Right lobe of liver (tissue), 6 donors: ENCODE results near the gene CHMP6. TPM values are rescaled to one million over a fixed set of nuclear protein-coding genes. Genes with fewer than 3 reads are reported as not detected.
A peak's percentile ranks its signal among the peaks of the same experiment; 100 is the strongest.

Experiments
- ATAC-seq, 4 donors: fragments of 200-7000 bp; cut with Tn5 transposase; one replicate each; pipeline ENCODE4 v1.9.1; 2020; ENCODE audit warnings: mild to moderate bottlenecking in 4 of 4, moderate library complexity in 4 of 4
- DNase-seq, 3 donors: peaks; one replicate each; pipeline ENCODE4 v3.0.0-alpha.2; 2020
- H3K27ac ChIP-seq, 3 donors: fragments of 200-600 bp; one replicate each; pipeline ENCODE4 v1.8.0; 2022
- H3K27me3 ChIP-seq, 2 donors: fragments of 200-600 bp; one replicate each; pipeline ENCODE4 v1.8.0; 2022
- H3K36me3 ChIP-seq, 4 donors: fragments of 200-600 bp; sonication (generic) in 1 of 4; one replicate each; pipeline versions ENCODE4 v1.5.1 to v1.8.0; 2017 to 2022; ENCODE audit warnings: control low read depth in 1 of 4
- H3K4me1 ChIP-seq, 4 donors: fragments of 200-600 bp; sonication (generic) in 1 of 4; one replicate each; pipeline versions ENCODE4 v1.5.1 to v1.8.0; 2017 to 2022; ENCODE audit warnings: control low read depth in 1 of 4
- H3K4me3 ChIP-seq, 3 donors: fragments of 200-600 bp; one replicate each; pipeline ENCODE4 v1.8.0; 2022
- H3K9me3 ChIP-seq, 4 donors: fragments of 200-600 bp; sonication (generic) in 1 of 4; one replicate each; pipeline versions ENCODE4 v1.5.1 to v1.8.0; 2017 to 2022; ENCODE audit warnings: control low read depth in 1 of 4
- POLR2A ChIP-seq: fragments of 450-650 bp; IDR thresholded peaks from one replicate; pipeline ENCODE4 v1.6.1; 2017; ENCODE audit warnings: antibody characterized with exemption, mild to moderate bottlenecking
- WGBS: methylation state at CpG from one replicate; pipeline ENCODE4 v1.1.6; 2018; ENCODE audit warnings: low coverage, low lambda C conversion rate; ENCODE audit not compliant: insufficient coverage; ENCODE audit errors: missing lambda C conversion rate; 5-methylcytosine and 5-hydroxymethylcytosine counted together
- intact Hi-C, 2 donors: fragments of 100-400 bp; cut with DNase I; formaldehyde crosslinking; loops; one replicate each; pipeline versions ENCODE4 v1.11.2 to v1.14.1; 2022
- long read RNA-seq: library from polyadenylated mRNA; unstranded; transcript quantifications from one replicate; pipeline ENCODE4 v2.0.0, GENCODE V29; 2019
- total RNA-seq, 6 experiments: library from RNA; depleted of rRNA in 2 of 6; stranded (reverse); fragments of >200 nt in 2 of 6; fragmentation: NEBNext Ultra II Directional in 3 of 6; extraction: Animal tissue kit (Norgen Biotek cat#: 25700) in 3 of 6; gene quantifications; one replicate each; pipeline versions ENCODE4 v1.1.0 to v1.2.4, GENCODE V29; 2016 to 2023
- TF ChIP-seq, protein P1 (sequence below), 4 donors: fragments of 200-600 bp in 3 of 4; fragments of 450-650 bp in 1 of 4; IDR thresholded peaks; one replicate each; pipeline versions ENCODE4 v1.5.1 to v1.8.0; 2016 to 2022; ENCODE audit warnings: antibody characterized with exemption in 4 of 4, mild to moderate bottlenecking in 2 of 4
- donor health status: DM: no; HTN: yes; CAD: no.
- donor health status: DM: no; HTN: no; CAD: no.
- donor health status: DM: no; HTN: no; CAD: no.
- donor health status: DM: no; HTN: yes; CAD: no.
- donor health status: DM: no; HTN: yes; CAD: no.

CHMP6 gene
- total RNA-seq: 10 to 100 TPM; 13.4 to 27.8 (median 15.6) TPM
- long read RNA-seq, transcript CHMP6-201 (8 exons, 1,664 nt): major isoform, 8 of 9 reads
- long read RNA-seq, partial matches to known transcripts: 1 of 9 reads
- long read RNA-seq, other reads (novel, unspliced or antisense): 0 of 9 reads

DNA sequence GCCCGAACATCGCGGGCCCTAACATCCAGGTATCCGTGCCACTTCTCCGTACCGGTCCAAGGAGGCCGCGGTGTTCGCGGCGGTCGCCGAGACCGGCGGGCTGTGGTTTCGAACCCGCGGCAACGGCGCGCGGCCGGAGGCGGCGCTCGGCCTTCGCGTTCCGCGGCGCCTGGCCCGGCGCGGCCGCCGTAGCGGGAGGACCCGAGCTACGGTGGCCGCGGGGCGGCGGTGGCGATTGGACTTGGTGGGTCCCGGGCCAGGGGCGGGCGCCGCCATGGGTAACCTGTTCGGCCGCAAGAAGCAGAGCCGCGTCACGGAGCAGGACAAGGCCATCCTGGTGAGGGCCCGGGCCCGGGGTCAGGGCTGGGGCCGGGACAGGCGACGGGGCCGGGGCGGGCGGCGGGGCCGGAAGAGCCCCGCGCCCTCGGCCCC, at the start of gene CHMP6:
CHMP6 (plus strand) TSS at position 197 of the 432 bp plus-strand sequence; CDS start at position 275, 78 bp downstream.
- DNase-seq (peak; percentile 78 to 83 (median 80)), ATAC-seq (peak; percentile 49 to 78 (median 61))
- H3K36me3 ChIP-seq: peaks cover 0 to 14% (median 3%) of the 10 kb centered on the region in 4 donors
- peak within 1 kb of the TSS; percentile 36 to 73 (median 57) for H3K27ac ChIP-seq
- peak; percentile 45 for TF ChIP-seq POLR2A
- TF ChIP-seq, protein P1, sequence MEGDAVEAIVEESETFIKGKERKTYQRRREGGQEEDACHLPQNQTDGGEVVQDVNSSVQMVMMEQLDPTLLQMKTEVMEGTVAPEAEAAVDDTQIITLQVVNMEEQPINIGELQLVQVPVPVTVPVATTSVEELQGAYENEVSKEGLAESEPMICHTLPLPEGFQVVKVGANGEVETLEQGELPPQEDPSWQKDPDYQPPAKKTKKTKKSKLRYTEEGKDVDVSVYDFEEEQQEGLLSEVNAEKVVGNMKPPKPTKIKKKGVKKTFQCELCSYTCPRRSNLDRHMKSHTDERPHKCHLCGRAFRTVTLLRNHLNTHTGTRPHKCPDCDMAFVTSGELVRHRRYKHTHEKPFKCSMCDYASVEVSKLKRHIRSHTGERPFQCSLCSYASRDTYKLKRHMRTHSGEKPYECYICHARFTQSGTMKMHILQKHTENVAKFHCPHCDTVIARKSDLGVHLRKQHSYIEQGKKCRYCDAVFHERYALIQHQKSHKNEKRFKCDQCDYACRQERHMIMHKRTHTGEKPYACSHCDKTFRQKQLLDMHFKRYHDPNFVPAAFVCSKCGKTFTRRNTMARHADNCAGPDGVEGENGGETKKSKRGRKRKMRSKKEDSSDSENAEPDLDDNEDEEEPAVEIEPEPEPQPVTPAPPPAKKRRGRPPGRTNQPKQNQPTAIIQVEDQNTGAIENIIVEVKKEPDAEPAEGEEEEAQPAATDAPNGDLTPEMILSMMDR (IDR thresholded peaks at IDR 0.05): peak in 3 of 4 donors; percentile 23 to 38 (median 30)
- H3K9me3 ChIP-seq: no peaks in the 10 kb centered on the region
- intact Hi-C loops: loop anchor here in 1 of 2 donors (10.0 kb wide), 1 partner anchor 113 kb away; no protein-coding TSS in a partner anchor
- H3K27me3 ChIP-seq: no peaks in the 10 kb centered on the region
- 0% methylated on average over 8 of the region's 66 CpGs for WGBS
- peaks cover 0 to 19% (median 10%) of the 10 kb centered on the region in 4 donors for H3K4me1 ChIP-seq
- H3K4me3 ChIP-seq: peak within 1 kb of the TSS; percentile 87 to 98 (median 87)

GRCh38 chr17:80942423-80943345, 49.0 kb upstream of the CHMP6 start:
- ATAC-seq (peak; percentile 18 to 44 (median 36)), DNase-seq (peak in 2 of 3 donors; percentile 63 to 67)
- Histone ChIP-seq H3K36me3 (peaks cover 0 to 4% (median under 1%) of the 10 kb centered on the region in 4 donors), H3K4me3 (no peak overlapping the region), H3K9me3 (no peaks in the 10 kb centered on the region), H3K4me1 (no peaks in the 10 kb centered on the region), H3K27ac (no peak overlapping the region), H3K27me3 (no peaks in the 10 kb centered on the region)
- WGBS: 80% methylated on average over 10 of the region's 38 CpGs
- TF ChIP-seq POLR2A: no peak
- TF ChIP-seq, protein P1 (IDR thresholded peaks at IDR 0.05): no peak
- intact Hi-C loops: no loop called here

DNA sequence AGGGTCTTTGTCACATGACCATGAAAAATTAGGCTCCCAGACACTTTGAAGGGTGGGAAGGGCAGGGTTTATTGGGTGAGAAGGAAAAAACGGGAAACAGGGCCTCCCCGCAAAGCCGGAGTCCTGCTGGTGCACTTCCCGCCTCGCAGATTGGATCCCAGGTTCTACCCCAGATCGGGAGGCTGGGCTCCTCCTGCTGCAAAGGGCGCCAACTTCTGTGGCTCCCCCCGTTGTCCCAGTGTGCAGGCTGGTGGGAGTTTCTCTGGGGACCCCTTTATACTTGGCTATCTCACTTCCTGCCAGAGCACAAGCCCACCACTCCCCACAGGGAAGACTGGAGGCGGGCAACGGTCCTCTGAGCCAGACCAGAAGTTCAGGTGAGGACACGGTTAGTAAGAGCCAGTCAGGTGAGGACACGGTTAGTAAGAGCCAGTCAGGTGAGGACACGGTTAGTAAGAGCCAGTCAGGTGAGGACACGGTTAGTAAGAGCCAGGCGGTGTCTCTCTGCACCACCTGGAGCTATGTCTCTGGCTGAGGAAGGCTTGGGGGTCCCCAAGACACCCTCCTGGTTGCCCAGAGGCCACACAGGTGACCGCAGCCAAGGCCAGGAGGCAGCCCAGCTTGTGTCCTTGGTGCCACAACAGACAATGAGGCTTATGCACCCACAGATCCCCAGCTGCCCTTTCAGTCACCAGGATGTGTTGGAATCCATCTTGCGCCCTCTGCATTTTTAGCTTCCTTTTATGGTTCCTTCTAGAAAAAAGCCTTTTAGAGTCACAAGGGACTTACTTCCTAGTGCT, 48.1 kb upstream of the CHMP6 start:
- no peak for TF ChIP-seq POLR2A
- TF ChIP-seq, protein P1 (IDR thresholded peaks at IDR 0.05): no peak
- intact Hi-C loops: no loop called here
- DNase-seq (peak in 1 of 3 donors; percentile 36), ATAC-seq (no peak)
- Histone ChIP-seq H3K27ac (no peak overlapping the region), H3K36me3 (peaks cover 0 to 4% (median under 1%) of the 10 kb centered on the region in 4 donors), H3K27me3 (no peaks in the 10 kb centered on the region), H3K4me1 (no peaks in the 10 kb centered on the region), H3K9me3 (no peaks in the 10 kb centered on the region), H3K4me3 (no peak overlapping the region)
- 93% methylated on average over 5 of the region's 17 CpGs for WGBS

- no peak overlapping the region for H3K27ac ChIP-seq
- no peaks in the 10 kb centered on the region for H3K27me3 ChIP-seq
- DNase-seq (peak in 2 of 3 donors; percentile 4 to 15), ATAC-seq (no peak)
- no peak overlapping the region for H3K4me3 ChIP-seq
- H3K36me3 ChIP-seq: peaks cover 0 to 4% (median under 1%) of the 10 kb centered on the region in 4 donors
- intact Hi-C loops: no loop called here
- 93% methylated on average over 7 of the region's 9 CpGs for WGBS
- no peaks in the 10 kb centered on the region for H3K4me1 ChIP-seq
- H3K9me3 ChIP-seq: no peaks in the 10 kb centered on the region
- TF ChIP-seq POLR2A: no peak
Measured at GRCh38 chr17:80944326-80944725, 47.3 kb upstream of the CHMP6 start.
